ENCODE measurements around the gene ARAP2.

DNA sequence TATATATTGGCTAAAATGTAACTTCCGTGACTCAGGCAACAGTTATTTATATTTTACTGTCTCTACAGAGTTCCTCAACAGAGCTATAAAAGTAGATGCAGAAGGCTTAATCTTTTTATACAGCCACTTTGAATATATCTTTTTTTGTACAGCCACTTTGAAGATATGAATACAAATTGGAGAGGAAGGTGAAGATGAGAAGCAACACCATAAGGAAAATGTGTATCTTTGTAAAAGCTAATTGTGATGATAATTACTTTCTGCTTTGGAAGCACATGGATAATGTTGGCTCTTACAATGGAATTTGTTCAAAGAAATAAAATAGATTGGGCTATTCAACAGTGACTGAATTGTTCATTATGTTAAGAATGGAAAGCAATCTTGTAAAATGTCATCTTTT, 205.8 kb downstream of the ARAP2 start:
- TF ChIP-seq CTCF (IDR thresholded peaks at IDR 0.05; ENCODE audit: low read depth, low read length, poor library complexity, severe bottlenecking) (no peak), EZH2phosphoT487 (IDR thresholded peaks at IDR 0.05; ENCODE audit: borderline replicate concordance, low read length) (no peak)
